SKM-1 (cell line): ENCODE measurements around the gene MINAR1.

Experiments used
- DNase-seq: peaks from one replicate; lab custom pipeline; 2025; ENCODE audit not compliant: unreplicated experiment; lab: John Stamatoyannopoulos, UW

MINAR1 gene

DNA sequence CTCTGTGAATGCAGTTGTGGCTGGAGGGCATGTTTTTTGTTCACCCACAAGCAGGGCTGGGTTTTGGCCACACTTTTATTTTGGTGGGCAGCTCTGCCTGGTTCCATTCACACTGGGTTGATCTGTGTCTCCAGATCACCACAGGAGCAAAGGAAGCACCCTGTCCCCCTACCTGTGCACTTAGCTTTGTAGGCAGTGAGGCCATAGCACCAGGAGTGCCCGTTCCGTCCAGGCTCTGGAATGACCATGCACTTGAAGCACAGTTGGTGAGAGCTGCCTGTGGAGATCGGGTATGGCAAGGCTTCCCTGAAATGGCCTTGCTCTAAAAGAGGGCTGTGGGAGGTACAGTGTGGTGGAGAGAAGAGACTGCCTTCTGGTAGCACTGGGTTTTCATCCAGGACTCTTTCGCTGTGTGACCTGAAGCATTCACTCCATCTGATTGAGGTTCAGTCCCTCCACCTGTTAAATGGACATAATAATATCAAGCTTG is 31.7 kb downstream of the MINAR1 start:
- DNase-seq: no peak

DNA sequence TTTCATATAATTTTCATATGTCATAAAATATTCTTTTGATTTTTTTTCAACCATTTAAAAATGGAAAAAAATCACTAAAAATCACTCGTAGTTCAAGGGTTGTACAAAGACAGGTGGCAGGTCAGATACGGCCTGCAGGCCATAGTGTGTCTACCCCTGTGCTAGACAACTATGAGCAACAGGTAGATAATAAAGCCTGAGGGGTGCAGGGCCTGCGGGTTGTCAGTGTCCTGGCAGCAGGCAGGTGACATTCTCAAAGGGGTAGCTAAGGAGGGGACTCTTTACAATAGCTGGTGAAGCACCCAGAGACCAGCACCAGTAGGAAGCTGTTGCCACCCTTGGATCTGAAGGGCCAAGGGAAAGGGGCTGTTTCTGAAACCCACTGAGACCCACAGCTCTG is 34.4 kb downstream of the MINAR1 start:
- DNase-seq: no peak

- no peak for DNase-seq
These were observed 35.9 kb downstream of the MINAR1 start for GRCh38 chr15:79467865-79468586.

- no peak for DNase-seq
These were observed 40.3 kb downstream of the MINAR1 start for GRCh38 chr15:79472446-79472845.

DNA sequence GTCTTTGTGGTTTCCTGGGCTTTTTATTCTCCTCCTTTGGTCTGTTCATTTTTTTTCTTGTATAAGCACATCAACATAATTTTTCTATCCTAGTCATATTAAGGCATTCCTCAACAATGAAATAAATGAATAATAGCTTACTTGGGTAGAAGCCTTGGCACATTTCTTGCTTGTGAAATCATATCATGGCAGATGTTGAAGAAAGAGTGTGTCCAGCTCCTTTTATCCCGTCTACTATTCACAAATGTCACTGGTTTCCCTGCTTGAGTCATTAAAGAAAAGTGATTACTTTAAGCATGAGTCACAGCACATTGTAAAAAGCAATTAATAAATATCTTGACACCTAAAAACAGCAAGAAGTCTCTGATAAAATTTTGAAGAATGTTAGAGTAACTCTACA is 42.1 kb downstream of the MINAR1 start:
- no peak for DNase-seq

- no peak for DNase-seq
These were observed 43.2 kb downstream of the MINAR1 start for GRCh38 chr15:79475306-79475705.

GRCh38 chr15:79478108-79478507 is 46.0 kb downstream of the MINAR1 start:
- DNase-seq: no peak

DNA sequence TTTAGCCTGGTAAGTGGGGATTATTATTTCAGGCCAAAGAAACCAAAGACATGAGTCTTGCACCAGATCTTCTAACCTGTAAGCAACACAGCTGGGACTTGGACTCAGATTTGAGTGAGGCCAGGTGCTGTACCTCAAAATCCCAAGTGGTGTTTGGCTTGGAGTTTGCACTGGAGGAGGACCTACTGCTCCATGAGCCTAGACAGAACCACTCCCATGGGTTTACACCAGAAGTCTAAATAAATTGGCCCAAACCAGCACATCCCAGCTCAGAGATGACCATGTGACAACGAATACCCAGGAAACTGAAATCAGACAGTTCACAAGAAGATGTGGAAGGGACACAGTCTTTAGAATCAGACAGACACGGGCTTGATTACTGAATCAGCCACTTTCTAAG is 47.5 kb downstream of the MINAR1 start:
- no peak for DNase-seq

DNA sequence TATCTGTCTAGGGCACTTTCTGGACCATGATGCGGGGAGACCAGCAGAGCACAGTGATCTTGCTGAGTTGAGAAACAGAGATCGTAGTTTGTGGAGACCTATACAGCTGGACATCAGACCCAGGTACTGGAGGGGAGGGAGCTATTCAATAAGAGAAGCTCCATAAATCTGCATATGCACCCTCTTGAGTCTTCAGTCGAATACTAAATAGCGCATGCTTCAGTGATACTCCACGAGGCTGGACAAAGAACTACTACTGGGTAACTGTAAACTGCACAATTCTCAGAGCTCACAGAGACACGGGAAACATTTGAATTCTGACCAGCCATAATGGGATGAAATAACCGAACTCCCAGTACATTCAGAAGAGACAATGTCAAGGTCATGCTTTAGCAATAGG is 49.7 kb downstream of the MINAR1 start:
- no peak for DNase-seq
